Mesothelial cell of epicardium (in vitro differentiated cells): Measurements from ENCODE around the gene P3H2. TPM values are rescaled to one million over a fixed set of nuclear protein-coding genes. Genes with fewer than 3 reads are reported as not detected.

Experiments
- DNase-seq, 2 experiments: peaks; one replicate each; pipeline ENCODE4 v3.0.0; 2021; ENCODE audit warnings: low spot score in 2 of 2; ENCODE audit not compliant: unreplicated experiment in 2 of 2
- H3K27ac Mint-ChIP-seq: 2 replicates; pipeline ENCODE4 v1.8.0; 2021; ENCODE audit warnings: mixed read lengths
- H3K27me3 Mint-ChIP-seq: 2 replicates; pipeline ENCODE4 v1.8.0; 2021; ENCODE audit warnings: low read depth, mixed read lengths
- H3K36me3 Mint-ChIP-seq: 2 replicates; pipeline ENCODE4 v1.8.0; 2021; ENCODE audit warnings: mixed read lengths
- H3K4me1 Mint-ChIP-seq: 2 replicates; pipeline ENCODE4 v1.8.0; 2021; ENCODE audit warnings: mixed read lengths
- H3K4me3 Mint-ChIP-seq: 2 replicates; pipeline ENCODE4 v1.8.0; 2021; ENCODE audit warnings: mild to moderate bottlenecking, moderate library complexity, mixed read lengths
- H3K9me3 Mint-ChIP-seq: 2 replicates; pipeline ENCODE4 v1.8.0; 2021; ENCODE audit warnings: mixed read lengths
- total RNA-seq: library from RNA; stranded (reverse); gene quantifications from 3 replicates; pipeline ENCODE4 v1.2.1, GENCODE V29; 2021
- TF ChIP-seq, protein P1 (sequence below): fragments of 200-600 bp; sonication (generic); IDR thresholded peaks from one replicate; pipeline ENCODE4 v1.5.0; 2021; ENCODE audit warnings: antibody characterized with exemption; ENCODE audit not compliant: unreplicated experiment

The P3H2 gene
- total RNA-seq, 1 donor from 2014 or later: 14.8 TPM

DNA sequence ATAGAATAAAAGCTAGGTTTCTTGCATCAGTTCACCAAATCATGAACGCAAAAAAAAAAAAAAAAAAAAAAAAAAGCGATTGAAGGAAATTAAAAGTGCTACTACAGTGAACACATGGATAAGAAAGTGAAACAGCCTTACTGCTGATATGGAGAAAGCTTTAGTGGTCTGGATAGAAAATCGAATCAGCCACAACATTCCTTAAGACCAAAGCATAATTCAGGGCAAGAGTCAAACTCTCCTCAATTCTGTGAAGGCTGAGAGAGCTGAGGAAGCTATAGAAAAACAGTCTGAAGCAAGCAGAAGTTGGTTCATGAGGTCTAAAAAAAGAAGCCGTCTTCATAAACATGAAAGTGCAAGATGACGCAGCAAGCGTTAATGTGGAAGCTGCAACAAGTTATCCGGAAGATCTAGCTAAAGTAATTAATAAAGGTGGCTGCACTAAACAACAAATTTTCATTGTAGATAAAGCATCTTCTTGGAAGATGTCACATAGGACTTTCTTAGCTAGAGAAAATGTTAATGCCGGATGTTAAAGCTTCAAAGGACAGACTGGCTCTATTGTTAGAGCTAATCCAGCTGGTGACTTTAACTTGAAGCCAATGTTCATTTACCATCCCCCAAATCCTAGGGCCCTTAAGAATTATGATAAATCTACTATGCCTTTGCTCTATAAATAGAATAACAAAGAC, 19.2 kb downstream of the P3H2 start:
- Mint-ChIP-seq H3K27me3 (no peaks in the 10 kb centered on the region), H3K4me1 (peaks cover 34% of the 10 kb centered on the region), H3K9me3 (no peaks in the 10 kb centered on the region), H3K27ac (peak overlapping the region; percentile 2), H3K4me3 (no peak overlapping the region), H3K36me3 (no peaks in the 10 kb centered on the region)
- TF ChIP-seq, protein P1, sequence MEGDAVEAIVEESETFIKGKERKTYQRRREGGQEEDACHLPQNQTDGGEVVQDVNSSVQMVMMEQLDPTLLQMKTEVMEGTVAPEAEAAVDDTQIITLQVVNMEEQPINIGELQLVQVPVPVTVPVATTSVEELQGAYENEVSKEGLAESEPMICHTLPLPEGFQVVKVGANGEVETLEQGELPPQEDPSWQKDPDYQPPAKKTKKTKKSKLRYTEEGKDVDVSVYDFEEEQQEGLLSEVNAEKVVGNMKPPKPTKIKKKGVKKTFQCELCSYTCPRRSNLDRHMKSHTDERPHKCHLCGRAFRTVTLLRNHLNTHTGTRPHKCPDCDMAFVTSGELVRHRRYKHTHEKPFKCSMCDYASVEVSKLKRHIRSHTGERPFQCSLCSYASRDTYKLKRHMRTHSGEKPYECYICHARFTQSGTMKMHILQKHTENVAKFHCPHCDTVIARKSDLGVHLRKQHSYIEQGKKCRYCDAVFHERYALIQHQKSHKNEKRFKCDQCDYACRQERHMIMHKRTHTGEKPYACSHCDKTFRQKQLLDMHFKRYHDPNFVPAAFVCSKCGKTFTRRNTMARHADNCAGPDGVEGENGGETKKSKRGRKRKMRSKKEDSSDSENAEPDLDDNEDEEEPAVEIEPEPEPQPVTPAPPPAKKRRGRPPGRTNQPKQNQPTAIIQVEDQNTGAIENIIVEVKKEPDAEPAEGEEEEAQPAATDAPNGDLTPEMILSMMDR: no peak
- DNase-seq: no peak

DNA sequence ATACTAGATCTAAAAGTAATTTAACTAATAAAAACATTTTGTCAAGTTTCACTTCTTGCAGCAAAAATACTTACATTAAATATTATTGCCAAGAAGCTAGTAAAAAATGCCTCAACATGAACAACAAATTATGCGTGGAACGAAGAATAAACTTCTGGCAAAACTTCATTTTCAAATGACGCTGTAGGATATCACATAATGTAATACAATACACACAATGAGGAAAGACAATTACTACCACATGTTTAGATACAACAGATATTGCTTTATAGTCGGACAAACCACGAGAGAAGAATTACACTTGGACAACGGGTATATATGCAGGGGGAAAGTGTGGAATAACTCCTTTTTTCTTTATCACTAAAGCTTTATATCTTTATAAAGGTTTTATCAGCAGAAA, 21.6 kb downstream of the P3H2 start:
- TF ChIP-seq, protein P1: no peak
- peaks cover 3% of the 10 kb centered on the region for H3K36me3 Mint-ChIP-seq
- H3K9me3 Mint-ChIP-seq: peaks cover 3% of the 10 kb centered on the region
- no peak overlapping the region for H3K4me3 Mint-ChIP-seq
- H3K27ac Mint-ChIP-seq: no peak overlapping the region
- DNase-seq: no peak
- H3K27me3 Mint-ChIP-seq: no peaks in the 10 kb centered on the region
- peaks cover 40% of the 10 kb centered on the region for H3K4me1 Mint-ChIP-seq

DNA sequence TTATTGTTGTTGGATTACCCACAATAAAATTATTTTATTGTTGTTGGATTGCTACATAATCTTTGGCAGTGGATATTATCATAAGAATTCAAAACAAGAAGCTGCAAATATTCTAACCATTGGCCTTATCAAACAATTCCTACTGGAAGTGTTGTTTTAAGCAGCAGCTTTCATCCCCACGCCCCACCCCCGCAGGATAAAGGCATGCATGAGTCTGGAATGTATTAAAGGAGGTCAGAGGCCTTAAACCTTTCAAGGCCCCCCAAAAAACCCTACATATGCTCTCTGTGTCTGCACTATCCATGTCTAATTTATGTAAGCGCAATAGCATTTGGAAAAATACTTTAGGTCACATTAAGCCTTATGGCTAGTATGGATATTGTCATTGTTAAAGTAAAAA, 23.1 kb downstream of the P3H2 start:
- no peak for DNase-seq
- peaks cover 53% of the 10 kb centered on the region for H3K4me1 Mint-ChIP-seq
- TF ChIP-seq, protein P1: no peak
- peaks cover 3% of the 10 kb centered on the region for H3K9me3 Mint-ChIP-seq
- H3K27ac Mint-ChIP-seq: no peak overlapping the region
- no peaks in the 10 kb centered on the region for H3K27me3 Mint-ChIP-seq
- H3K36me3 Mint-ChIP-seq: peaks cover 3% of the 10 kb centered on the region
- no peak overlapping the region for H3K4me3 Mint-ChIP-seq

DNA sequence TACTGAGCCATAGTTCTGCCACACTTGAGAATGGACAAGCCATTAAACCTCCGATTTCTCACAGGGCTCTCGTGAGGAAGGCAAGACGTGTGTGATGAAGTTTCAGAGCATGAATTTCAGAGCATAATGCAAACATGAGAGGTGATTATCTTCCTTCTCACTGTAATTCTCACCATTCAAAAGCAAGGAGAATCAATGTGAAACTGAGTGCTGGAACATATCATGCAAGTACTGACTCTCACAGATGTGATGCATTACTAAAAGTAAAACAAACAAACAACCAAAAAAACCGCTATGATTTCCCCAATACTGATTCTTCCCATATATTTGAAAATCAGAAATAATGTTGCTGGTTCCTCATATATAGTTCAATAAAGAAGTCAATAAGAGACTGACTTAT, 23.7 kb downstream of the P3H2 start:
- no peak for DNase-seq
- H3K4me1 Mint-ChIP-seq: peaks cover 53% of the 10 kb centered on the region
- no peak overlapping the region for H3K4me3 Mint-ChIP-seq
- no peaks in the 10 kb centered on the region for H3K27me3 Mint-ChIP-seq
- TF ChIP-seq, protein P1: no peak
- peaks cover 3% of the 10 kb centered on the region for H3K9me3 Mint-ChIP-seq
- H3K36me3 Mint-ChIP-seq: peaks cover 3% of the 10 kb centered on the region
- no peak overlapping the region for H3K27ac Mint-ChIP-seq

DNA sequence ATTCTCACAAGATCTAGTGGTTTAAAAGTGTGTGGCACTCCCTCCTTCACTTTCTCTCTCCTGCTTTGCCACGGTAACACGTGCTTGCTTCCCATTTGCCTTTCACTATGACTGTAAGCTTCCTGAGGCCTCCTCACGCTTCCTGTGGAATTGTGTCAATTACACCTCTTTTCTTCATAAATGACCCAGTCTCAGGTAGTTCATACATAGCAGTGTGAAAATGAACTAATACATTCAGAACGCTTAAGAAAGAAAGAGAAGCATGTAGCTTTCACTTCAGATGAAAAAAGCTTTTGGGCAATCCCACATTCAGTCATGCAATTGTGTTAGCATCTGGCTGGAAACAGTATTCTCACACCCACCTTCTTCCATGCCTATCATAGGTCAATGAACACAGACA, 24.4 kb downstream of the P3H2 start:
- Mint-ChIP-seq H3K27ac (peak overlapping the region; percentile 47), H3K27me3 (no peaks in the 10 kb centered on the region), H3K9me3 (peaks cover 3% of the 10 kb centered on the region), H3K36me3 (peaks cover 3% of the 10 kb centered on the region), H3K4me1 (peaks cover 46% of the 10 kb centered on the region), H3K4me3 (no peak overlapping the region)
- TF ChIP-seq, protein P1: no peak
- no peak for DNase-seq
